SK-N-SH (cell line): ENCODE results near the gene MED15. TPM values are rescaled to one million over a fixed set of nuclear protein-coding genes. Genes with fewer than 3 reads are reported as not detected.

Experiments
- CTCF ChIA-PET: fragments of 300-600, 350-600 bp; formaldehyde crosslinking; extraction: SDS; loops from one replicate; lab custom pipeline; 2021; lab: Yijun Ruan, JAX
- POLR2A ChIA-PET: fragments of 350-600 bp; sonication (Branson Sonifier 250); formaldehyde crosslinking; extraction: SDS; loops from one replicate; lab custom pipeline; 2020; ENCODE audit warnings: antibody characterized with exemption, inconsistent platforms; lab: Yijun Ruan, JAX
- DNase-seq: peaks from one replicate; pipeline ENCODE4 v3.0.0; 2012
- H2AFZ ChIP-seq: fragments of 200-600 bp; sonication (generic); 2 replicates; pipeline ENCODE4 v1.8.1; 2016; ENCODE audit warnings: antibody characterized with exemption, mild to moderate bottlenecking, low read depth
- H3F3A ChIP-seq: fragments of 200-600 bp; sonication (generic); replicated peaks from 2 replicates; pipeline ENCODE3; 2016; ENCODE audit warnings: antibody characterized with exemption, mild to moderate bottlenecking; ENCODE audit not compliant: insufficient read depth
- H3K27ac ChIP-seq, 2 experiments: fragments of 200-500 bp in 1 of 2; fragments of 200-600 bp in 1 of 2; sonication (Bioruptor generic) in 1 of 2; sonication (generic), shearing (Covaris generic) in 1 of 2; 2 replicates each; pipeline versions ENCODE4 v1.5.1 to v1.6.1; 2014 to 2016; ENCODE audit warnings: low read depth in 2 of 2, inconsistent platforms in 1 of 2, low read length in 1 of 2, mild to moderate bottlenecking in 1 of 2, mixed read lengths in 1 of 2
- H3K27me3 ChIP-seq: fragments of 200-600 bp; sonication (generic), shearing (Covaris generic); 2 replicates; pipeline ENCODE4 v1.6.1; 2016; ENCODE audit warnings: mixed run types; ENCODE audit not compliant: insufficient read depth
- H3K36me3 ChIP-seq, 2 experiments: fragments of 200-500 bp in 1 of 2; fragments of 200-600 bp in 1 of 2; sonication (Bioruptor generic) in 1 of 2; sonication (generic) in 1 of 2; replicated peaks in 1 of 2; 2 replicates each; pipeline versions ENCODE3 to v1.5.1; 2014 to 2016; ENCODE audit warnings: low read length in 1 of 2, mild to moderate bottlenecking in 1 of 2; ENCODE audit not compliant: insufficient read depth in 2 of 2, control insufficient read depth in 1 of 2
- H3K4me1 ChIP-seq, 2 experiments: fragments of 200-500 bp in 1 of 2; fragments of 200-600 bp in 1 of 2; sonication (Bioruptor generic) in 1 of 2; sonication (generic), shearing (Covaris generic) in 1 of 2; 2 replicates each; pipeline versions ENCODE4 v1.5.1 to v1.6.1; 2014 to 2016; ENCODE audit warnings: low read depth in 1 of 2, low read length in 1 of 2, mixed run types in 1 of 2; ENCODE audit not compliant: insufficient read depth in 2 of 2, control insufficient read depth in 1 of 2
- H3K4me2 ChIP-seq: fragments of 200-600 bp; sonication (generic), shearing (Covaris generic); 2 replicates; pipeline ENCODE4 v1.6.1; 2017; ENCODE audit warnings: mixed run types
- H3K4me3 ChIP-seq, 2 experiments: fragments of 200-500 bp in 1 of 2; fragments of 200-600 bp in 1 of 2; sonication (Bioruptor generic) in 1 of 2; sonication (generic), shearing (Covaris generic) in 1 of 2; 2 replicates each; pipeline versions ENCODE4 v1.5.1 to v1.8.1; 2014 to 2016; ENCODE audit warnings: low read depth in 2 of 2, inconsistent platforms in 1 of 2, low read length in 1 of 2, mild to moderate bottlenecking in 1 of 2, mixed read lengths in 1 of 2, moderate library complexity in 1 of 2
- H3K79me2 ChIP-seq: fragments of 200-600 bp; sonication (generic); 2 replicates; pipeline ENCODE4 v1.8.1; 2017; ENCODE audit warnings: mild to moderate bottlenecking; ENCODE audit not compliant: insufficient read depth
- H3K9ac ChIP-seq: fragments of 200-600 bp; sonication (generic); 2 replicates; pipeline ENCODE4 v1.6.1; 2017; ENCODE audit warnings: mixed run types
- H3K9me2 ChIP-seq: fragments of 200-600 bp; sonication (generic); 2 replicates; pipeline ENCODE4 v1.6.1; 2017; ENCODE audit warnings: mixed run types
- H3K9me3 ChIP-seq: fragments of 200-600 bp; sonication (generic); 2 replicates; pipeline ENCODE4 v1.6.1; 2017; ENCODE audit warnings: mixed run types, mild to moderate bottlenecking, moderate library complexity
- H4K20me1 ChIP-seq: fragments of 200-600 bp; sonication (generic); 2 replicates; pipeline ENCODE4 v1.6.1; 2017; ENCODE audit warnings: mild to moderate bottlenecking, mixed run types; ENCODE audit not compliant: insufficient read depth
- CHD2 ChIP-seq: fragments of 150-350 bp; IDR thresholded peaks from 2 replicates; pipeline ENCODE4 v1.6.1; 2018; ENCODE audit warnings: low read length; ENCODE audit not compliant: partially characterized antibody
- FOSL2 ChIP-seq: IDR thresholded peaks from 2 replicates; pipeline ENCODE4 v1.4.0; 2012; ENCODE audit warnings: low read depth, mild to moderate bottlenecking, moderate library complexity, borderline replicate concordance
- FOXJ3 ChIP-seq: sonication (generic); formaldehyde crosslinking; IDR thresholded peaks from 2 replicates; pipeline ENCODE4 v1.5.1; 2020; ENCODE audit warnings: mild to moderate bottlenecking, missing genetic modification reagents
- GABPA ChIP-seq: IDR thresholded peaks from 2 replicates; pipeline ENCODE4 v1.4.0; 2012; ENCODE audit warnings: low read depth, mild to moderate bottlenecking
- JUND ChIP-seq: IDR thresholded peaks from 2 replicates; pipeline ENCODE4 v1.4.0; 2012
- MXI1 ChIP-seq: IDR thresholded peaks from 2 replicates; pipeline ENCODE4 v1.6.1; 2012; ENCODE audit warnings: mild to moderate bottlenecking, low read depth, low read length, improper control_type of control experiment
- NFIC ChIP-seq: IDR thresholded peaks from 2 replicates; pipeline ENCODE4 v1.4.0; 2012; ENCODE audit warnings: borderline replicate concordance
- POLR2AphosphoS5 ChIP-seq: IDR thresholded peaks from 2 replicates; pipeline ENCODE4 v1.6.1; 2012; ENCODE audit warnings: low read depth, low read length
- RCOR1 ChIP-seq: fragments of 150-350 bp; IDR thresholded peaks from 2 replicates; pipeline ENCODE4 v1.6.1; 2017; ENCODE audit warnings: antibody characterized with exemption, low read length
- RXRA ChIP-seq: IDR thresholded peaks from 2 replicates; pipeline ENCODE4 v1.4.0; 2012; ENCODE audit warnings: low read depth, mild to moderate bottlenecking, borderline replicate concordance
- SMC3 ChIP-seq: IDR thresholded peaks from 2 replicates; pipeline ENCODE4 v1.6.1; 2012; ENCODE audit warnings: low read depth, low read length, improper control_type of control experiment
- TAF1 ChIP-seq: IDR thresholded peaks from 2 replicates; pipeline ENCODE4 v1.6.1; 2012; ENCODE audit warnings: low read depth, mild to moderate bottlenecking, low read length, moderate library complexity, borderline replicate concordance
- TCF12 ChIP-seq: IDR thresholded peaks from 2 replicates; pipeline ENCODE4 v1.4.0; 2012
- TEAD4 ChIP-seq: IDR thresholded peaks from 2 replicates; pipeline ENCODE4 v1.4.0; 2012; ENCODE audit warnings: mild to moderate bottlenecking, borderline replicate concordance; ENCODE audit not compliant: insufficient read depth
- YY1 ChIP-seq: IDR thresholded peaks from 2 replicates; pipeline ENCODE4 v1.4.0; 2012; ENCODE audit warnings: low read depth, mild to moderate bottlenecking
- WGBS: methylation state at CpG from one replicate; pipeline ENCODE4 v1.1.6; 2017; ENCODE audit warnings: low lambda C conversion rate; 5-methylcytosine and 5-hydroxymethylcytosine counted together
- polyA plus RNA-seq, 3 experiments: library from polyadenylated mRNA; depleted of rRNA; stranded (reverse); fragments of >200 nt; gene quantifications; 2 replicates each; pipeline ENCODE4 v1.2.3, GENCODE V29; 2012
- TF ChIP-seq, protein P1 (sequence below): fragments of 150-350 bp; IDR thresholded peaks from 2 replicates; pipeline ENCODE4 v1.6.1; 2017; ENCODE audit warnings: antibody characterized with exemption, low read length, low read depth, borderline replicate concordance
- TF ChIP-seq, protein P2 (sequence below): fragments of 200-600 bp; sonication (generic); IDR thresholded peaks from 2 replicates; pipeline ENCODE4 v1.6.1; 2017; ENCODE audit warnings: antibody characterized with exemption, mild to moderate bottlenecking, moderate library complexity
- TF ChIP-seq, protein P3 (sequence below): IDR thresholded peaks from 2 replicates; pipeline ENCODE4 v1.4.0; 2012; ENCODE audit warnings: low read depth, borderline replicate concordance
- TF ChIP-seq, protein P4 (sequence below): IDR thresholded peaks from 2 replicates; pipeline ENCODE4 v1.4.0; 2012; ENCODE audit warnings: low read depth
- TF ChIP-seq, protein P5 (sequence below): IDR thresholded peaks from 2 replicates; pipeline ENCODE4 v1.4.0; 2012; ENCODE audit warnings: low read depth, borderline replicate concordance

The MED15 gene
- polyA plus RNA-seq, 1 of the 3 experiments (the other 2 are of a cell fraction) = 45.1 TPM

DNA sequence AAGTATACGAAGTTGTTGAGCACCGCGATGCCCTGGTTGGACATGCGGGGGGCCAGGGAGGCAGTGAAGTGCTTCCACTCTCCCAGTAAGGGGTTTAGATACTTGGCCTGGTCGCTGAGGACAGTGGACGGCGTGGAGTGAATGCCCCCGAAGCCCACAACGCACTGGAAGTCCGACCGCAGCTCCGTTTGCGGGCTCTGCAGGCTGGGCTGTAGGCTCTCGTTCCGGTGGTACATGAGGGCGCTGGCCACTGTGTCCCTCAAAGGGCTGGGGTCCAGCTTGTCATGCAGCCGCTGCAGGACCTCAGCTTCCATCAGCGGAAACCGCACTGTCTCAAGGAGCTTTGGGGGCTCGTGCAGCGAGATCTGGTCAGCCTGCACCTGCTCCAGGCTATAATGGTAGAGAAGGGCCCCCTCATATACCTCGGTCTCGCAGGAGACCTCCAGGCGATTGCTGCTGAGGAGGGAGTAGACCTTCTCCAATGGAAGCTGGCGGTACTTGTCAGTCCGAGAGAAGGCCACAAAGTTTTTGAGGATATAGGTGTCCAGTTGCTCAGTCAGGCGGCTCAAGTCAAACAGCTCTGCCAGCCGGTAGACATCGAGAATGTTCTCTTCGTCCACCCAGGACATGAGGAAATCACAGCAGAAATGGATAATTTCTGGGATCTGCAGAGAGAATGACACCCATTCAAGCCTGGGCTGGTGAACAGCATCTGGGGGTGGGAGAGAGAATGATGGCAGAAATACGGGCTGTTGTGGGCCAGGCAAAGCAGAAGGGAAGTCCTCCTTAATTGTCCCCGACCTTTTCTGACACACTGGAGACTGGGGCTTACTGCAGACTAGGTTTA lies 42.3 kb upstream of the MED15 start (continued):
- TF ChIP-seq TAF1 (no peak), TEAD4 (no peak), CHD2 (no peak)

DNA sequence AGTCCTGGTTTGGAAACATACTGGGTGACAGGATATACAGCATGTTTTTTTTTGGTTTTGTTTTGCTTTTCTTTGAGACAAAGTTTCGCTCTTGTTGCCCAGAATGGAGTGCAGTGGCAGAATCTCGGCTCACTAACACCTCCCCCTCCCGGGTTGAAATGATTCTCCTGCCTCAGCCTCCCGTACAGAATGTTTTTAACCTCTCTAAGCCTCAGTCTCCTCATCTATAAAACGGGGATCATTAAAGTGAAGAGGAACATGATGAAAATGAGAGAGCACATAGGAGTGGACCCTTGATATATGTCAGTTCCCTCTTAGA lies 41.7 kb upstream of the MED15 start:
- H3K9me3 ChIP-seq = no peaks in the 10 kb centered on the region
- no peak overlapping the region for H3K4me3 ChIP-seq
- TF ChIP-seq, protein P1, sequence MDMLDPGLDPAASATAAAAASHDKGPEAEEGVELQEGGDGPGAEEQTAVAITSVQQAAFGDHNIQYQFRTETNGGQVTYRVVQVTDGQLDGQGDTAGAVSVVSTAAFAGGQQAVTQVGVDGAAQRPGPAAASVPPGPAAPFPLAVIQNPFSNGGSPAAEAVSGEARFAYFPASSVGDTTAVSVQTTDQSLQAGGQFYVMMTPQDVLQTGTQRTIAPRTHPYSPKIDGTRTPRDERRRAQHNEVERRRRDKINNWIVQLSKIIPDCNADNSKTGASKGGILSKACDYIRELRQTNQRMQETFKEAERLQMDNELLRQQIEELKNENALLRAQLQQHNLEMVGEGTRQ = no peak
- no peak for TF ChIP-seq TCF12
- no peak for TF ChIP-seq NFIC
- no peak for TF ChIP-seq JUND
- TF ChIP-seq RCOR1 = no peak
- TF ChIP-seq, protein P2, sequence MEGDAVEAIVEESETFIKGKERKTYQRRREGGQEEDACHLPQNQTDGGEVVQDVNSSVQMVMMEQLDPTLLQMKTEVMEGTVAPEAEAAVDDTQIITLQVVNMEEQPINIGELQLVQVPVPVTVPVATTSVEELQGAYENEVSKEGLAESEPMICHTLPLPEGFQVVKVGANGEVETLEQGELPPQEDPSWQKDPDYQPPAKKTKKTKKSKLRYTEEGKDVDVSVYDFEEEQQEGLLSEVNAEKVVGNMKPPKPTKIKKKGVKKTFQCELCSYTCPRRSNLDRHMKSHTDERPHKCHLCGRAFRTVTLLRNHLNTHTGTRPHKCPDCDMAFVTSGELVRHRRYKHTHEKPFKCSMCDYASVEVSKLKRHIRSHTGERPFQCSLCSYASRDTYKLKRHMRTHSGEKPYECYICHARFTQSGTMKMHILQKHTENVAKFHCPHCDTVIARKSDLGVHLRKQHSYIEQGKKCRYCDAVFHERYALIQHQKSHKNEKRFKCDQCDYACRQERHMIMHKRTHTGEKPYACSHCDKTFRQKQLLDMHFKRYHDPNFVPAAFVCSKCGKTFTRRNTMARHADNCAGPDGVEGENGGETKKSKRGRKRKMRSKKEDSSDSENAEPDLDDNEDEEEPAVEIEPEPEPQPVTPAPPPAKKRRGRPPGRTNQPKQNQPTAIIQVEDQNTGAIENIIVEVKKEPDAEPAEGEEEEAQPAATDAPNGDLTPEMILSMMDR = no peak
- no peak for TF ChIP-seq MXI1
- TF ChIP-seq, protein P3, sequence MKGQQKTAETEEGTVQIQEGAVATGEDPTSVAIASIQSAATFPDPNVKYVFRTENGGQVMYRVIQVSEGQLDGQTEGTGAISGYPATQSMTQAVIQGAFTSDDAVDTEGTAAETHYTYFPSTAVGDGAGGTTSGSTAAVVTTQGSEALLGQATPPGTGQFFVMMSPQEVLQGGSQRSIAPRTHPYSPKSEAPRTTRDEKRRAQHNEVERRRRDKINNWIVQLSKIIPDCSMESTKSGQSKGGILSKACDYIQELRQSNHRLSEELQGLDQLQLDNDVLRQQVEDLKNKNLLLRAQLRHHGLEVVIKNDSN = no peak
- TF ChIP-seq, protein P4, sequence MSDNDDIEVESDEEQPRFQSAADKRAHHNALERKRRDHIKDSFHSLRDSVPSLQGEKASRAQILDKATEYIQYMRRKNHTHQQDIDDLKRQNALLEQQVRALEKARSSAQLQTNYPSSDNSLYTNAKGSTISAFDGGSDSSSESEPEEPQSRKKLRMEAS = no peak
- no peak for TF ChIP-seq FOXJ3 (CRISPR knock-in tag)
- no peak for TF ChIP-seq RXRA
- no peak for TF ChIP-seq TAF1
- no peak for TF ChIP-seq FOSL2
- no peak for TF ChIP-seq SMC3
- no peak for TF ChIP-seq YY1
- no peak for TF ChIP-seq GABPA
- TF ChIP-seq POLR2AphosphoS5 = no peak
- TF ChIP-seq CHD2 = no peak
- TF ChIP-seq, protein P5, sequence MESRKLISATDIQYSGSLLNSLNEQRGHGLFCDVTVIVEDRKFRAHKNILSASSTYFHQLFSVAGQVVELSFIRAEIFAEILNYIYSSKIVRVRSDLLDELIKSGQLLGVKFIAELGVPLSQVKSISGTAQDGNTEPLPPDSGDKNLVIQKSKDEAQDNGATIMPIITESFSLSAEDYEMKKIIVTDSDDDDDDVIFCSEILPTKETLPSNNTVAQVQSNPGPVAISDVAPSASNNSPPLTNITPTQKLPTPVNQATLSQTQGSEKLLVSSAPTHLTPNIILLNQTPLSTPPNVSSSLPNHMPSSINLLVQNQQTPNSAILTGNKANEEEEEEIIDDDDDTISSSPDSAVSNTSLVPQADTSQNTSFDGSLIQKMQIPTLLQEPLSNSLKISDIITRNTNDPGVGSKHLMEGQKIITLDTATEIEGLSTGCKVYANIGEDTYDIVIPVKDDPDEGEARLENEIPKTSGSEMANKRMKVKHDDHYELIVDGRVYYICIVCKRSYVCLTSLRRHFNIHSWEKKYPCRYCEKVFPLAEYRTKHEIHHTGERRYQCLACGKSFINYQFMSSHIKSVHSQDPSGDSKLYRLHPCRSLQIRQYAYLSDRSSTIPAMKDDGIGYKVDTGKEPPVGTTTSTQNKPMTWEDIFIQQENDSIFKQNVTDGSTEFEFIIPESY = no peak
- ChIA-PET CTCF (no interaction called here), POLR2A (no interaction called here)
- no peak overlapping the region for H3K9ac ChIP-seq
- H3K27ac ChIP-seq = no peak overlapping the region
- H3K4me2 ChIP-seq = no peak overlapping the region
- WGBS = 93% methylated on average over 5 of the region's 5 CpGs
- H3K36me3 ChIP-seq = peaks cover 12 to 25% of the 10 kb centered on the region in 2 experiments
- peaks cover 0 to 5% of the 10 kb centered on the region in 2 experiments; a peak in 1 of 4 replicates for H3K4me1 ChIP-seq
- no peaks in the 10 kb centered on the region for H3K9me2 ChIP-seq
- no peaks in the 10 kb centered on the region for H3K79me2 ChIP-seq
- DNase-seq = no peak
- no peaks in the 10 kb centered on the region for H3F3A ChIP-seq
- H2AFZ ChIP-seq = no peak overlapping the region
- H3K27me3 ChIP-seq = no peaks in the 10 kb centered on the region
- no peaks in the 10 kb centered on the region for H4K20me1 ChIP-seq
